Measurements from ENCODE around the gene AHCTF1. TPM values are rescaled to one million over a fixed set of nuclear protein-coding genes. Genes with fewer than 3 reads are reported as not detected.

Gene AHCTF1
- polyA plus RNA-seq, 1 experiment = 18.1 TPM

- ChIA-PET CTCF (no interaction called here), POLR2A (no interaction called here)
- TF ChIP-seq CTCF (IDR thresholded peaks at IDR 0.05; ENCODE audit: low read depth, low read length) = no peak
- Histone ChIP-seq H3K4me3 (ENCODE audit: low read depth, low read length) (no peak overlapping the region), H3K9me3 (ENCODE audit: control insufficient read depth, insufficient read depth, low read length) (no peaks in the 10 kb centered on the region; the same call in 1 of the 2 replicates), H3K27ac (ENCODE audit: low read depth, low read length) (no peak overlapping the region), H3K27me3 (ENCODE audit: control insufficient read depth, insufficient read depth, low read length) (peaks cover 6% of the 10 kb centered on the region)
- DNase-seq (ENCODE audit: low read depth, low spot score) = no peak
Observed at GRCh38 chr1:246797157-246797556, 134.6 kb downstream of the AHCTF1 start.

- Histone ChIP-seq H3K27me3 (ENCODE audit: control insufficient read depth, insufficient read depth, low read length) (peaks cover 6% of the 10 kb centered on the region), H3K27ac (ENCODE audit: low read depth, low read length) (no peak overlapping the region), H3K9me3 (ENCODE audit: control insufficient read depth, insufficient read depth, low read length) (no peaks in the 10 kb centered on the region; the same call in 1 of the 2 replicates), H3K4me3 (ENCODE audit: low read depth, low read length) (no peak overlapping the region)
- TF ChIP-seq CTCF (IDR thresholded peaks at IDR 0.05; ENCODE audit: low read depth, low read length) = no peak
- POLR2A ChIA-PET = no interaction called here
- CTCF ChIA-PET = no interaction called here
- DNase-seq (ENCODE audit: low read depth, low spot score) = no peak
Observed at GRCh38 chr1:246795906-246796694, 135.6 kb downstream of the AHCTF1 start.

- POLR2A ChIA-PET = no interaction called here
- CTCF ChIA-PET = no interaction called here
- no peak for DNase-seq (ENCODE audit: low read depth, low spot score)
- H3K27ac ChIP-seq (ENCODE audit: low read depth, low read length) = no peak overlapping the region
- peaks cover 6% of the 10 kb centered on the region for H3K27me3 ChIP-seq (ENCODE audit: control insufficient read depth, insufficient read depth, low read length)
- H3K9me3 ChIP-seq (ENCODE audit: control insufficient read depth, insufficient read depth, low read length) = no peaks in the 10 kb centered on the region; the same call in 1 of the 2 replicates
- TF ChIP-seq CTCF (IDR thresholded peaks at IDR 0.05; ENCODE audit: low read depth, low read length) = no peak
- no peak overlapping the region for H3K4me3 ChIP-seq (ENCODE audit: low read depth, low read length)
Observed at GRCh38 chr1:246794828-246795671, 136.7 kb downstream of the AHCTF1 start.

- DNase-seq (ENCODE audit: low read depth, low spot score) = no peak
- ChIA-PET CTCF (no interaction called here), POLR2A (no interaction called here)
- TF ChIP-seq CTCF (IDR thresholded peaks at IDR 0.05; ENCODE audit: low read depth, low read length) = no peak
- Histone ChIP-seq H3K27me3 (ENCODE audit: control insufficient read depth, insufficient read depth, low read length) (peaks cover 6% of the 10 kb centered on the region), H3K4me3 (ENCODE audit: low read depth, low read length) (no peak overlapping the region), H3K9me3 (ENCODE audit: control insufficient read depth, insufficient read depth, low read length) (no peaks in the 10 kb centered on the region; the same call in 1 of the 2 replicates), H3K27ac (ENCODE audit: low read depth, low read length) (no peak overlapping the region)
Observed at GRCh38 chr1:246794048-246794827, 137.5 kb downstream of the AHCTF1 start.
